Measurements from ENCODE around the gene JAKMIP2. TPM values are rescaled to one million over a fixed set of nuclear protein-coding genes. Genes with fewer than 3 reads are reported as not detected.
A peak's percentile ranks its signal among the peaks of the same experiment; 100 is the strongest.

The JAKMIP2 gene
- polyA plus RNA-seq: 44.0 and 46.3 TPM in 2 replicates
- 117 and 171 TPM in 2 replicates for polyA minus RNA-seq

GRCh38 chr5:147782110-147783028 is at the start of gene JAKMIP2:
TSS of gene JAKMIP2 (minus strand) at chr5:147782728. CDS start at chr5:147671806, 110,922 bp downstream.
- H3K9me3 ChIP-seq (ENCODE audit: low read length): no peaks in the 10 kb centered on the region
- peak within 1 kb of the TSS; percentile 78 for H2AFZ ChIP-seq (ENCODE audit: low read depth, low read length)
- no peaks in the 10 kb centered on the region for H3K27me3 ChIP-seq (ENCODE audit: insufficient read depth, low read depth, low read length)
- peaks cover 47% of the 10 kb centered on the region for H3K79me2 ChIP-seq (replicated peaks; ENCODE audit: insufficient read depth, low read length)
- peaks cover 4% of the 10 kb centered on the region for H4K20me1 ChIP-seq (ENCODE audit: insufficient read depth)
- TF ChIP-seq CTCF (IDR thresholded peaks at IDR 0.05; ENCODE audit: poor library complexity, severe bottlenecking): peak; percentile 54
- no peak for TF ChIP-seq EZH2 (IDR thresholded peaks at IDR 0.05; ENCODE audit: borderline replicate concordance, insufficient read depth, low read length, poor library complexity, severe bottlenecking)
- TF ChIP-seq EP300 (conservative IDR thresholded peaks at IDR 0.05; ENCODE audit: poor library complexity, severe bottlenecking): peak; percentile 40
- peak; percentile 56 for TF ChIP-seq RAD21 (conservative IDR thresholded peaks at IDR 0.05)
- TF ChIP-seq POLR2AphosphoS5 (IDR thresholded peaks at IDR 0.05): peak; percentile 94
- peak; percentile 96 for TF ChIP-seq REST (IDR thresholded peaks at IDR 0.05; ENCODE audit: borderline replicate concordance)
- peak; percentile 54 for TF ChIP-seq MXI1 (conservative IDR thresholded peaks at IDR 0.05; ENCODE audit: poor library complexity, severe bottlenecking)
- peak; percentile 57 for TF ChIP-seq SMC3 (conservative IDR thresholded peaks at IDR 0.05; ENCODE audit: poor library complexity)
- TF ChIP-seq TAF1 (IDR thresholded peaks at IDR 0.05; ENCODE audit: low read depth): peak; percentile 99
- H3F3A ChIP-seq (ENCODE audit: insufficient read depth, low read length, poor library complexity, severe bottlenecking): no peaks in the 10 kb centered on the region
- peak within 1 kb of the TSS; percentile 59 for H3K4me2 ChIP-seq (ENCODE audit: low read length)
- peak within 1 kb of the TSS; percentile 99 for H3K27ac ChIP-seq (ENCODE audit: low read length)
- H3K4me3 ChIP-seq (ENCODE audit: low read length): peak within 1 kb of the TSS; percentile 75
- H3K9ac ChIP-seq (ENCODE audit: low read length): peak within 1 kb of the TSS; percentile 93
- no peaks in the 10 kb centered on the region for H3K36me3 ChIP-seq (ENCODE audit: insufficient read depth, low read length)
- H3K9me2 ChIP-seq (ENCODE audit: insufficient read depth, low read length): no peaks in the 10 kb centered on the region

- TF ChIP-seq SMC3 (conservative IDR thresholded peaks at IDR 0.05; ENCODE audit: poor library complexity) (no peak), REST (IDR thresholded peaks at IDR 0.05; ENCODE audit: borderline replicate concordance) (no peak), MXI1 (conservative IDR thresholded peaks at IDR 0.05; ENCODE audit: poor library complexity, severe bottlenecking) (no peak), RAD21 (conservative IDR thresholded peaks at IDR 0.05) (no peak), POLR2AphosphoS5 (IDR thresholded peaks at IDR 0.05) (no peak), EZH2 (IDR thresholded peaks at IDR 0.05; ENCODE audit: borderline replicate concordance, insufficient read depth, low read length, poor library complexity, severe bottlenecking) (no peak)
- Histone ChIP-seq H3K4me2 (ENCODE audit: low read length) (no peak within 1 kb of the TSS), H3K4me3 (ENCODE audit: low read length) (no peak within 1 kb of the TSS), H3K27ac (ENCODE audit: low read length) (no peak within 1 kb of the TSS), H3F3A (ENCODE audit: insufficient read depth, low read length, poor library complexity, severe bottlenecking) (no peaks in the 10 kb centered on the region), H4K20me1 (ENCODE audit: insufficient read depth) (no peaks in the 10 kb centered on the region), H3K9me3 (ENCODE audit: low read length) (no peaks in the 10 kb centered on the region), H2AFZ (ENCODE audit: low read depth, low read length) (no peak within 1 kb of the TSS), H3K79me2 (replicated peaks; ENCODE audit: insufficient read depth, low read length) (no peaks in the 10 kb centered on the region), H3K36me3 (ENCODE audit: insufficient read depth, low read length) (no peaks in the 10 kb centered on the region), H3K27me3 (ENCODE audit: insufficient read depth, low read depth, low read length) (no peaks in the 10 kb centered on the region), H3K9me2 (ENCODE audit: insufficient read depth, low read length) (no peaks in the 10 kb centered on the region), H3K9ac (ENCODE audit: low read length) (no peak within 1 kb of the TSS)
These were observed 48.9 kb upstream of the JAKMIP2 start, which contains the start of gene SPINK1 for GRCh38 chr5:147831465-147831864. TSS of gene SPINK1 (minus strand) at chr5:147831671. CDS start at chr5:147831577, 94 bp downstream.
